ENCODE data around the gene TMEM271. TPM values are rescaled to one million over a fixed set of nuclear protein-coding genes. Genes with fewer than 3 reads are reported as not detected.

TMEM271 gene
- total RNA-seq, 1 donor from 2014 or later: not detected

DNA sequence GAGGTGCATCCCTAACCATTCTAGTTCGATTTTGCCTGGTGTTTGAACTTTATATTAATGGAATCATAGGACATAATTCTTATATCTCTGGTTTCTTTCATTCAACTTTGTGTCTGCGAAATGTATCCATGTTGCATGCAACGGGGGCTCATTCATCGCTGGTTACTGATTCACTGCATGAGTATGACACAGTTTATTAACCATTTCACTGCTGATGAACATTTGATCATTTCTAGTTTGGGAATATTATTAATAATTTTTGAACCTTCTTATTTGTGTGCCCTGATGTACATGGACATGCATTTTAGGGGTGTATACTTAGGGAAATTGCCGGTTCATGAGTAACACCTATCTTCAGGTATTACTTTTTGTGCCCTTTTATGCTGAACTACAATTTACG is 5.1 kb upstream of the TMEM271 start:
- DNase-seq (ENCODE audit: low read depth, low spot score): no peak

DNA sequence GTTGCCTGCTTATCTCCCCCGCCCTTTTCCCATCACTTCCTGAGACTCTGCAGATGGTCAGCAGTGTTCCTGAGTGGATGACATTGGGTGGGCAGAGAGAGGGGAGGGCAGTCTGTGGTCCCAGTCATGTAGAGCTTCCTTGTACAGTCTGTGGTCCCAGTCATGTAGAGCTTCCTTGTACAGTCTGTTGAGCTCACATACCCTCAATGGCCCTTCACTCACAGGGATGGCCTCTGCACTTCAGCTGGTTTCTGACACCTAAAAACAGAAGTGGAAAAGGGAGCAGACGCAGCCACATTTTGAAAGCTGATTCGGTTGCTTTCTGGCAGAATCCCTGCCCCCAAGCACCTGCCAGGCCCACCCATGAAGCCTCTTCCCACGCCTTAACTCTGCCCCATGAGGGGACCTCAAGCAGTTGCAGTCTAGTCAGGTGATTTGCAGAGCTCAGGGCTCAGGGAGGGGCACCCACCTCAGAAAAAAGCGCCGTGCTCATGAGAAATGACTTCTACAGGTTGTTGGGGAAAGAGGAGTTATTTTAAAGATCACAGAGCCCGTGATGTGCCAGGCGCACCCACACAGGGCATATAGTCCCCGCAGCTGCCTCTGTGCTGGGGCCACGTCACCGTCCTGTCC is 3.6 kb upstream of the TMEM271 start:
- no peak for DNase-seq (ENCODE audit: low read depth, low spot score)

DNA sequence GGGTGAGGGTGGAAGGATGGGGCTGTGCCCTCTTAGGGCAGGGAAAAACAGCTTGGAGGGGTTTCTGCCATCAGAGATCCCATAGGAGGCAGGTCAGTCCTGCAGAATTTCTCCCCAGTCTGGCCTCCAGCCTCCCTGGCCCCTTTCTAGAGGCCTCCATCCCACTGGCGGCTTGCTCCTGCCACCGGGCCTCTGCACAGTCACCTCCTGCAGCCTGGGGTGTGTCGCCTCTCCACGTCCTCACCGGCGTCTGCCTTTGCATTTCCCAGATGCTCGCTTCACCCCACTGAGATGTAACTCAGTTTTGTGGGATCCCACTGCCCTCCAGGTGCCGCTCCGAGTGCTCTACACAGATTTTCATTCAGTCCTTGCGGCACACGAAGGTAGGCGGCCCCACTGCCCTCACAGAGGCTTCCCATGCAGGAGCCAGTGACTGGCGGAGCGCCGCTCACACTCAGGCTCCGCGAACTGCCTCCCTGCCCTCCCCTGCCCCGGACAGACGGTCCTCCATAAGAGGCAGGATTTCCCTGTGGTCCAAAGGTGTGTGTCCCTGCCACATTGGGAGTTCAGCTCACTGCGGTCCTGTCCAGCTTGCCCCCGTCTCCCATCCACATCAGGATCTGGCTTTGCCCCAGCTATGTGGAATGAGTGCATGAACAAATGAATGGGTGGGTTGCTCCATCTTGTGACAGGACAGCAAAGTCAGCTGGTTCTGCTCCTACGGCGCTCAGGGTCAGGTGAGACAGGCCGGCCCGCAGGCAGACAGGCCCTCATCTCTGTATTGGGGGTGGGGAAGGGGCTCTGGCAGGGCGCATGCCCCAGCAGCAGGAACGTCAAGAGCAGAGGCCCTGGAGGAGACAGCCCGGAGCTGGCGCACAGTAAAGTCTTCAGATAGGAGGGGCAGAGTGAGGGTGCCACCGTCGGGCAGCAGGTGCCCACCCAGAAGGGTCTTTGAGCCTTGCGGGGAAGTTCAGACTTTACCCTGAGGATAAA is 2.7 kb upstream of the TMEM271 start:
- DNase-seq (ENCODE audit: low read depth, low spot score): no peak

DNA sequence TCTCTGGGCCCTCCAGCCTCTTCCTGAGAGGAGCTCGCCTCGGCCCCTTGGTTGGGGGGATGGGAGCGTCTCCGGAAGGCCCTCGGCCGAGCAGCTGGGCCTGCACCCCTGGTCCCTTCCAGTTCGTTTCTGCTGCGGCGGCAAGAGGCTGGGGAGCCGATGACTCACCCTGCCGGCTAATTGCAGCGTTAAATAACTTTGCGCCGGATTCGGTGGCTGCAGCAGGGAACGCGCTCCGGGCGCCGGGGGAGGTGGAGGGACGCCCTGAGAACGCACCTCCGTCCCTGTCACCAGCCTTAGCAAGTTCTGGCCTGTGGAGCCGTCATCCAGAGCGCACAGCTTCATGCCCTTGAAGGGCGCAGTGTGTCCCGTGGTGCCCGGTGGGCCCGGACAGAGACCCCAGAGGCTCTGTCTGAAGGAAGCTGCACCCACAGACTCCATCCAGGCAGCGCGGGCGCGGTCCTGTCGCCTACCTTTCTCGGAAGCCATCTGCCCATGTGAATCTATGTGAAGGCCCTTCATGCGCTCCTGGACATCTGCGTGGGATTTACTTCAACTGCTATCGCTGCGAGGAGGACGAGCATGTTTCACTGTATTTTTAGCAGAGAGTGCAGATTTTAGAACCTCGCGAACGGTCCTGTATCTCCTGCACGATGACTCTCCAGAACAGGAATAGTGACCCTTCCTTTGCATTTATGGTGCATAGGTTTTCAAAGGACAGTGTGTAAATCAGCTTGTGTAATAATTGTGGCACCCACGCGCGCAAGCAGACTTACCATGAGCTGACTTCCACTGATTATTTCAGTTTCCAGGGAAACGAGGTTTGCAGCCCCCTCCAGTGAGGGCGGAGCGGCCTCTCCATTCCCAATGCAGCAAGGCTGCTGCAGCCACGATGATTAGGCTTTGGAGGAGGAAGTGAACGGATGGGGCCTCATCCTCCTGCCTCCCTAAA is 1.7 kb upstream of the TMEM271 start:
- no peak for DNase-seq (ENCODE audit: low read depth, low spot score)

DNA sequence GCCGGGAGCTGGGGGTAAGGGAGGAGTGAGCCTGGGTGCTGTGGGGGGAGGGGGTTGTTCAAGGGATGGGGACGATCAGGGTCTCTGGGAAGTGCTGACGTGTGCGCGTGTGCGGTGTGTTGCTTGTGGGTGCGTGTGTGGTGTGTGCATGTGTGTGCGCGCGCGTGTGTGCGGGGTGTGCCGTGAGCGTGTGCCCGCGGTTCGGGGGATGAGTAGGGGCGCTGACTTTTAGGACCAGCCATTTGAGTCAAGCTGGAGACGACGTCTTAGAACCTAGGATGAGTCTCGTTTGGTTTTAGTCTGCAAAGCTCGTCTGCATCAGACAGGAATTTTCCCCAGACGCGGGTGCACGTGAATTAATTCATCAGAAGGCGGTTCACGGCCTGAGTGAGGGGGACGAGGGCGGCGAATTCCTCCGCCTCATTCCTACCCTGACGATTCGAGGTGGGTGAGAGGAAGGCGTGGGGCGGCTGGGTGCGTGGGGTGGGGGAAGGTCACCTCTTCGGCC is 950 bp upstream of the TMEM271 start:
- DNase-seq (ENCODE audit: low read depth, low spot score): no peak

DNA sequence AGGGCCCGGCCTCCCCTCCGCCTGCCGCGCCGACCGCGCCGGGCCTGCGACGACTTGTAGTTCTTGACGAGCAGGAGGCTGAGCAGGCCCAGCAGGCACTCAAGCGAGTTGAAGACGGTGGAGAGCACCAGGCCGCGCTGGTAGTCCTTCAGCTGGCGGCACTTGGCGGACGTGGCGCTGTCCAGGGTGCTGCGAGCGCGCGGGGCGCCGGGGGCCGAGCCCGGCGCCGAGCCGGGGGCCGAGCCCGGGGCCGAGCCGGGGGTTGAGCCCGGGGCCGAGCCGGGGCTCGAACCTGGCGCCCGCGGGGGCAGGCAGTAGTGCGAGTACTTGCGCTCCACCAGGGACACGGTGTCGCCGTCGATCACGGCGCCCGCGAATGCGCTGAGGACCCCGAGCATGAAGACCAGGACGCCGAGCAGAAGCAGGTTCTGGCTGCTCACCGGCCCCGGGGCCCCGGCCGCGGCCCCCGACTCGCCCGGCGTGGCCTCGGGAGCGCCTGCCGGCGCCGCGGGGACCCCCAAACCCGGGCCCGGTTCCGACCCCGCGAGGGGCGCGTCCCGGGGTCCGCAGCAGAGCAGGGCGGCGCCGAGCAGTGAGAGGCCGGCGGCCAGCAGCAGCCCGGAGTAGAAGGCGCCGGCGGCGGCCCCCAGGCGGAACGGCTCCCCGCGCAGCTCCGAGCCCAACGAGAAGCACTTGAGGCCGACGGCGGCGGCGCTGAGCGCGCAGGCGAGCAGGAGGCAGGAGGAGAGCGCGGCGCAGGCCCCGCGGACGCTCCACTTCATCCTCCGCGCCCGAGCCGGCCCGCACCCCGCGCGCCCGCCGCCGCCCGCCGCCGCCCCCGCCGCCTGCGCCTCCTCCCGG is 584 bp downstream of the TMEM271 start:
- DNase-seq (ENCODE audit: low read depth, low spot score): no peak

DNA sequence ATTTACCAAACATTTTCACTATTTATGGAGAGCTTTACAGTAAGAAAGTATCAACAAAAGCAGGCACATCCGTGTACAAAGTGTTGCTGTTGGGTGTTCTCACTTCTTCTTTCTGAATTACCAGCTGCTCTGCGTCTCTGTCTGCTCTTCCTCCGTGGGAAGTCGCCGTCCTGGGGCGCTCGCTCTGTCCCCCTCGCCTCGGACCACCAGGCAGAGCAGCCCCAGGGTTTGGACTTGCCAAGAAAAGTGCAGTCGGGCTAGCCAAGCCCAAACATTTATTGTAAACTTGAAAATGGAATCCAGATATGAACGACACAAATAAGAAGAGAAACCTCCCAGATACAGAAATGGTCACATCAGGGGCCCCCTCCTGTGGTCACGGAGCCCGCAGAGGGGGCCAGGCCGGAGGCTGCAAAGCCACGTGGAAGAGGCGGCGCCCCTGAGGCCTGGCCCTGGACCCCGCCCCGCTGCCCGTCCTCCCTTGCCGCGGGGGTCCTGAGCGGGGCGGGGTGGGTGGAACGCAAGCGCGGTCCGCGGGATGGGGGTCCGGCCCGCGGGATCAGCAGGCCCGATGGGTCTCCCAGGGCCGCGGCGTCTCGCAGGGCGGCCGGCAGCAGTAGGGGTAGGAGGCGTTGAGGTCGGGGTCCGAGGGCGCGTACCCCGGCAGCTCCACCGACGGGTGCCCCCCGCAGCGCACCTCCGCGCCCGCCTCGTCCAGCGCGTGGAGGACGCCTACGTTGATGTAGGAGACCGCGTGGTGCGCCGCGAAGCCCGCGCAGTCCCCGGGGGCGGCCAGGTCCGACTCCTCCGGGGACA is 1.5 kb downstream of the TMEM271 start:
- DNase-seq (ENCODE audit: low read depth, low spot score): no peak

DNA sequence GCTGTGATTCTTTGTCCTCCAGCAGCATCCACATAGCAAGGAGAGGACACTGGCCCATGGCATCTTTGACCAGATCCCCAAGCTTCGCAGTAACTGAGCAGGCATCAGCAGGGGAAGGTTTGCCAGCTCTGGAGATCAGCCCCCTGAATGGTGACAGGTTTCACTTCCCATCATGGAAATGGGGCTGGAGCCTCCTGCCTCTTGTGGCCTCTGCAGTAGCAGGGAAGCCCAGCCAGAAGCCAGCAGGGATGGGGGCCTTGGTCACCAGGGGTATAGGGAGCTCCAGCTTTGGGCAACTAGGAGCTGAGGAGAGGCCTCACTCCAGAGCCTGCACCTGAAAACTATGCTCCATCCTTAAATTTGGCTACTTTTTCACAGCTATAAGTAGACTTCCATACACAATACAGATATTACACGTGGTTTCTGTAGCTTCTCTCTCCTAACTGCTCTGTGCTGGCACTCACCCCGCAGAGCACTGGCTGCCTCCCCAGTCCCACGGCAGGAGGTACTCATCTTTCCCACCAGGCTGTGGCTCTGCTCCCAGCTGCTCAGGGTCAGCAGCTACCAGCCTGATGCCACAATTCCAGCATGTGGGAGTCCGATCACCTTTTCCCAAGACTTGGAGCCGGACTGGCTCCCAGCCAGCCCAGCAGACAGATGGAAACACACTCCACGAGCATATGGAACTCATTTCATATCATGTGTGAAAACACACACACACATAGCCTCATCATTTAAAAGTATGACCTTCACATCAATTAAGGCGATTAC is 2.8 kb downstream of the TMEM271 start:
- no peak for DNase-seq (ENCODE audit: low read depth, low spot score)

DNA sequence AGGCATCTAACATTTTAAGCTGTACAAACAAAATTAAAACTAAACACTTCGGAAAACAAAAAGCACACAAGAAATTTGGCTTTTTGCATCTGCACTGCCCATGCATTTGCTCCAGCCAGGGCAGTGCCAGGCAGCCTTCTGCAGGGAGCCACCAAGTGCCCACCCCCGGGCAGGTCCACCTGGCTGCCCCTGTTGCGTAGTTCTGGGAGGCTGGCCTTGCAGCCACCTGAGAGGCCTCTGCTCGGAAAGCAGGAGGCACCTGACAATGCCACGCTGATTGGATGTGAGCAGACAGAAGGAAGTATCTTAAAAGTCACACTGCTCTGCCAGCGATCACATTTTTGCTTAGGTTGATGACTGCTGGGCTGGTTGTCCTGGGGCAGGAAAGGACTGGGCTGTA is 3.5 kb downstream of the TMEM271 start:
- no peak for DNase-seq (ENCODE audit: low read depth, low spot score)

DNA sequence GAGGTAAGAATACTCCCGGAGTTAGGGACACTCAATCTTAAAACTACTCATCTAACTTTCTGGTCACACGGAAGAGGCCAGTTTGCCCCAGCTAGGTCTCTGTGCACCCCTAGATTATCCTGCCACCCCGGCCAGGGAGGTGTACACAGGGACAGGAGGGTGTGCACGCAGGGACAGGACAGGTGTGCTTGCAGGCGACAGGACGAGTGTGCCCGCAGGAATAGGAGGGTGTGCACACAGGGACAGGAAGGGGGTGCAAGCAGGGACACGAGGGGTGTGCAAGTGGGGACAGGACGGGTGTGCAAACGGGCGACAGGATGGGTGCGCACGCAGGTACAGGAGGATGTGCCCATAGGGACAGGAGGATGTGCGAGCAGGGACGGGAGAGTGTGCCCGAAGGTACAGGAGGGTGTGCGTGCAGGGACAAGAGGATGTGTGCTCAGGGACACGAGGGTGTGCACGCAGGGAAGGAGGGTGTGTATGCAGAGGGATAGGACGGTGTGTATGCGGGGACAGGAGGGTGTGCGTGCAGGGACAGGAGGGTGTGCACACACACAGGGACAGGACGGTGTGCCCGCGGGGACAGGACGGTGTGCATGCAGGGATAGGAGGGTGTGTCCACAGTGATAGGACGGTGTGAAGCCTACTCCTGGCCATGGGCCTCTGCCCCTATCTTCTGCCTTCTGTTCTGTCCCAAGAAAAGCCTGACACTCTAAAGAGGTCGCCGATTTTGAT is 4.1 kb downstream of the TMEM271 start:
- DNase-seq (ENCODE audit: low read depth, low spot score): no peak

DNA sequence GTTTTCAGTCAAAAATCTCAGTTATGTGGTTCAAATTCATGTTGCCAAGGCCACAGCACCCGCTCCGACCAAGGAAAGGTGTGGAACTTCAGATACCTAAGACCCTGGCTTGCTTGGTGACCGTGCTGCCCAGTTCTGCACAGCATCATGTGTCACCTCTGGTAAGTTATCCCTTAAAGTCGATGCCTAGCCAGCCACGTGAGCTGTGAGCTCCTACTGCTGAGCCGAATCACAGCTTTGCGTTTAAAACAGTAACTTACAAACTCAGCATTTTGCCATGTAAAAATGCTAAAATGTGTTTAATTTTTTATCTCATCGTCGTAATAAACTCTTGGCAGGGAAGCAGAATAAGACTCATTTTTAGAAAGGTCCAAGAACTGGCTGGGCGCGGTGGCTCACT is 5.3 kb downstream of the TMEM271 start:
- no peak for DNase-seq (ENCODE audit: low read depth, low spot score)

DNA sequence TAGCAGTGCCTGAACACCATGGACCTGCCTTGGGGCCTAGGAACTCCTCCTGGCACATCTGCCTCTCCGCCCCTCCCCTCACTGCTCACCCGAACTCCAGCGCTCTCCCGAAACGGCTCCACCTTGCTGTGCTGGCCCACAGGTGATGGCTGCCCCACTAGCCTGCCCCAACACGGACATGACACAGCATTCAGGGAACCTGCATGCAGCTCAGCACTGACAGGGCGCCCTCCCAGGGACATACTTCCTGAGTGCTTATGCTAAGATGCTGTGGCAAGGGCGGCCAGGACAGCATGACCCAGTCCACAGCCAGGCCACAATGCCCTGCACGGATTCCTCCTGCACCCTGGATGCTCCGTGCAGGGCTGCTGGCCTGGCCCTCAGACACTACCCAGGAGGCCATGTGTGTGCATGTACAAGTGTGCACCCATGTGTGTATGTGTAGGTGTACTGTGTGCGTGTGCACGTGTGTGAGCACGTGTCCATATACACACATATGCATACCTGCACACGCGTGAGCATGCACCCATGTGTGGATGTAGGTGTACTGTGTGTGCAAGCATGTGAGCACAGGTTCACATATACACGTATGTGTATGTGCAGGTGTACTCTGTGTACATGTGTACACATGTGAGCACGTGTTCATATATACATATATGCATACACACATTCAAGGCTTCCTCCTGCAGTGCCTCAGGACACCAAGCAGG is 6.0 kb downstream of the TMEM271 start:
- no peak for DNase-seq (ENCODE audit: low read depth, low spot score)

DNA sequence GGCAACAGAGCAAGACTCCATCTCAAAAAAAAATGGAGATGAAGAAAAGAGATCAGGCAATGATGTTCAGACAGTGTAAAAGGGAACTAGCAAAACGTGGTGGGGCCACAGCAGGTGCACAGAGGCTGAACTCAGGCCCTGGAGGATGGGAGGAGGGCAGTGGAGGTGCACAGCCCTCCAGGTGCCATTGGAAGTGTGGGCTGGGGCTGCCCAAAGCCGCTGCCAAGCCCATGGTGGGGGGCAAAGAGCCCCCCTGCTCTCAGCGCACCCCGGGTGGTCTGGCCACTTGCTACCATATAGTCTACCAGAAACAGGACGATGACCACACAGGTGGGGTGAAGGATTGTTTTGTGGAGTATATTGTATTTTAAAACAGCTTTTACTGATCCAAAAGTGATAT is 7.1 kb downstream of the TMEM271 start:
- DNase-seq (ENCODE audit: low read depth, low spot score): no peak

DNA sequence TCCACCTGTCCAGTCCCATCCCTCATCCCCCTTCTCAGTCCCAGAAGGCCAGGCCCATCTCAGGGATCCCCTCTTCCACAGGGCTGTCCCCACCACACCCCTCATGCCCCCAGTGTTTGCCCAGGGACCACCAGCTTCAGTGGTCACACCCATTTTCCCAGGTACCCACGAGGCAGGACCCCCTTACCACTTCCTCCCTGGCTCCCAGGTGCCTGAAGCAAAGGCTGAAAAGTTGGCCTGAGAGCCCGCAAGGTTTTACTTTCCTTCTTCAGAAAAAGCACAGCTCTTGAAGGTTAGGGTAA is 7.8 kb downstream of the TMEM271 start:
- DNase-seq (ENCODE audit: low read depth, low spot score): no peak

DNA sequence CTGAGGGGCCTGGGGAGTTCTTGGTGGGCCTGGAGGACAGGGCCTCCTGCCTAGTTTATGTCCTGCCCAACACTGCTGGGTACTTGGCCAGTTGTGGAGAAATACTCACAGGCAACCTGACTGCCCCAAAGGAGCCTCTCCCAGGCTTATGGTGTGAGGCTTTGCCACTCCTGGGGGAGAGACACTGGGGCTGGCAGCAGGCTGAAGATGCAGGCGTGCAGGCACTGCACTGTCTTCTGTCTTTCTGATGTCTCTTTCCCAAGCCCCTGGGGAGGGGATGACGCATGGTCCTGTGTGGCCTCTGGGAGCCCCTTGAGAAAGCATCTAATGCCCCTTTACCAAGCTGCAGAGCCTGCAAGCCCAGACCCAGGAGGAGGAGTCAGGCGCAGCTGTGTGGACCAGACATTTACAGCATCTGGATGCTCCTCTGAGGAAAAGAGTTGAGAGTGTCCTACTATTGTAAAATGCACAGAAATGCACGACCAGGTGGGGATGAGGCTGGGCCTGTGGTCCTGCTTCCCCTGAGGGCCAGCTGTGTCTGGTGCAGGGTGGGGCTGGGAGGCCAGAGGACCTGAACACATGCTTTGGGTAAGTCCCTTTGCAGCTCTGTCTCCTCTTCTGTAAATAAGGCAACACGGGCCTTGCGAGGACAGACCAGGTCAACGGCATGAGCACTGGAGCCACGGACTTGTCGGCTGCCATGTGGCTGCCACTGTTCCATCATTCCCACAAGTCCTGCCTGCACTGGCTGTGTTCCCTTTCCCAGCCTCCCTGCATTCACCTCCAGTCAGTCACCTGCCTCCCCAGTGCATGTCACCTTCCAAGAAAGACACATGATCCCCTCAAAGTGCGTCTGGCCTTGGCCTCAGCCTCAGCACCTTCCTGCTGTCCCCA is 8.4 kb downstream of the TMEM271 start:
- no peak for DNase-seq (ENCODE audit: low read depth, low spot score)

DNA sequence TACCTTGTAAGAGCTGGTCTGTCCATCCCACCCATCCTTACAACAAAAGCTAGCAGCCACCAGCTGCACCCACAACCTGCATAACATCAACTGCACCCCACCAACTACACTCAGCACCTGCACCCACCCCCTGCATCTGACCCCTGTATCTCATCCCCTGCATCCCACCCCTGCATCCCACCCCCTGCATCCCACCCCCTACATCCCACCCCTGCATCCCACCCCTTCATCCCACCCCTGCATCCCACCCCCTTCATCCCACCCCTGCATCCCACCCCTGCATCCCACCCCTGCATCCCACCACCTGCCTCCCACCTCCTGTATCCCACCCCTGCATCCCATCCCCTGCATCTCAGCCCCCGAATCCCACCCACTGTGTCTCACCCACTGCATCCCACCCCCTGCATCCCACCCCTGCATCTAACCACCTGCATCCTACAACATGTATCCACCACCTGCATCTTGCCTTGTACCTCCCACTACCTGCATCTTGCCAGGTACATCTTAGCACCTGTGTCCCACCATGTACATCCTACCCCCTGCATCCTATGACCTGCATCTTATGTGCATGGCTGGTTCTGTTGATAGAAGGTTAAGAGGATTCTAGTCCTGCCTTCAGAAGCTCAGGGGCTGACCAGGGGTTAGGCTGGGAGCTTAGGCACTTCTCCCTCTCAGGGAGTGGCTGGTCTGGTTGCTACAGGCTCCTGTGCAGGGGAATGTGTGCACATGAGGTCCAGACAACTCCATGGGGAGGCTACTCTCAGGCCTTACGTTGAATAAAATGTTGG is 9.4 kb downstream of the TMEM271 start:
- no peak for DNase-seq (ENCODE audit: low read depth, low spot score)

All from pulmonary artery endothelial cell (primary cell).